Stomach (tissue), 4 donors: ENCODE data around the gene PWWP2B.

ENCODE experiments used
- CTCF ChIP-seq, 7 experiments: fragments of 450-650 bp in 4 of 7; fragments of 200-600 bp in 3 of 7; sonication (generic) in 3 of 7; IDR thresholded peaks; one replicate each; pipeline ENCODE4 v1.5.1; 2016 to 2019; ENCODE audit warnings: antibody characterized with exemption in 7 of 7, control low read depth in 2 of 7, mild to moderate bottlenecking in 1 of 7
- EP300 ChIP-seq: sonication (generic); formaldehyde crosslinking; IDR thresholded peaks from one replicate; pipeline ENCODE4 v1.6.1; 2017; ENCODE audit warnings: antibody characterized with exemption
- POLR2A ChIP-seq, 4 donors: fragments of 450-650 bp; IDR thresholded peaks; one replicate each; pipeline ENCODE4 v1.6.1; 2016; ENCODE audit warnings: antibody characterized with exemption in 4 of 4, control low read depth in 2 of 4, mild to moderate bottlenecking in 1 of 4, moderate library complexity in 1 of 4
- POLR2AphosphoS5 ChIP-seq, 3 donors: sonication (generic); formaldehyde crosslinking; IDR thresholded peaks; one replicate each; pipeline ENCODE4 v1.6.1; 2016; ENCODE audit warnings: antibody characterized with exemption in 3 of 3

GRCh38 chr10:132381741-132382140 is 15.3 kb upstream of the PWWP2B start:
- no peak for TF ChIP-seq CTCF (IDR thresholded peaks at IDR 0.05)
- no peak for TF ChIP-seq POLR2AphosphoS5 (IDR thresholded peaks at IDR 0.05)
- TF ChIP-seq POLR2A (IDR thresholded peaks at IDR 0.05) = no peak
- no peak for TF ChIP-seq EP300
